ENCODE measurements around the gene VPS13D.

DNA sequence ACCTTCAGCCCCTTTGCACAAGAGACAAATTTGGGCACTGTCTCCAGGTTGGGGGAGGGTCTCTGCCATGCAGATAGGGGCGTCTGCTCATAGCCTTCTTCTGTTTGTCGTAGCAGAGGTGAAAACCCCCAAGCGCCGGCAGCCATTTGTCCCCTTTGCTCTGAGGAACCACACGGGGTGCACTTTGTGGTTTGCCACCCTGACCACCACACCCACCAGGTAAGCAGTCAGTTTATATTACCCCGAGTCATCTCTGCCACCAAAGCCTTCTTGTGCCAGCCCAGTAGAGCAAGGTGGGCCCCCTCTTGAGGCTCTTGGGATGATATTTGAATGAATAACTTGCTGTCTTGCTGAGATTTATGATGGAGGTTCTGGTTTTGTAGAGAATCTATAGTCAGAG lies 111.8 kb downstream of the VPS13D start:
- TF ChIP-seq CTCF (IDR thresholded peaks at IDR 0.05) (no peak), ESRRA (CRISPR knock-in tag; IDR thresholded peaks at IDR 0.05; ENCODE audit: borderline replicate concordance) (no peak), ATF3 (CRISPR knock-in tag; conservative IDR thresholded peaks at IDR 0.05) (no peak), FOXJ3 (CRISPR knock-in tag; IDR thresholded peaks at IDR 0.05; ENCODE audit: borderline replicate concordance) (no peak), FOXP1 (CRISPR knock-in tag; IDR thresholded peaks at IDR 0.05; ENCODE audit: borderline replicate concordance) (no peak), NFYB (CRISPR knock-in tag; conservative IDR thresholded peaks at IDR 0.05; ENCODE audit: low read depth) (no peak)
- TF ChIP-seq, protein P1, sequence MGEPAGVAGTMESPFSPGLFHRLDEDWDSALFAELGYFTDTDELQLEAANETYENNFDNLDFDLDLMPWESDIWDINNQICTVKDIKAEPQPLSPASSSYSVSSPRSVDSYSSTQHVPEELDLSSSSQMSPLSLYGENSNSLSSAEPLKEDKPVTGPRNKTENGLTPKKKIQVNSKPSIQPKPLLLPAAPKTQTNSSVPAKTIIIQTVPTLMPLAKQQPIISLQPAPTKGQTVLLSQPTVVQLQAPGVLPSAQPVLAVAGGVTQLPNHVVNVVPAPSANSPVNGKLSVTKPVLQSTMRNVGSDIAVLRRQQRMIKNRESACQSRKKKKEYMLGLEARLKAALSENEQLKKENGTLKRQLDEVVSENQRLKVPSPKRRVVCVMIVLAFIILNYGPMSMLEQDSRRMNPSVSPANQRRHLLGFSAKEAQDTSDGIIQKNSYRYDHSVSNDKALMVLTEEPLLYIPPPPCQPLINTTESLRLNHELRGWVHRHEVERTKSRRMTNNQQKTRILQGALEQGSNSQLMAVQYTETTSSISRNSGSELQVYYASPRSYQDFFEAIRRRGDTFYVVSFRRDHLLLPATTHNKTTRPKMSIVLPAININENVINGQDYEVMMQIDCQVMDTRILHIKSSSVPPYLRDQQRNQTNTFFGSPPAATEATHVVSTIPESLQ (CRISPR knock-in tag; IDR thresholded peaks at IDR 0.05), result no peak
- TF ChIP-seq, protein P2, sequence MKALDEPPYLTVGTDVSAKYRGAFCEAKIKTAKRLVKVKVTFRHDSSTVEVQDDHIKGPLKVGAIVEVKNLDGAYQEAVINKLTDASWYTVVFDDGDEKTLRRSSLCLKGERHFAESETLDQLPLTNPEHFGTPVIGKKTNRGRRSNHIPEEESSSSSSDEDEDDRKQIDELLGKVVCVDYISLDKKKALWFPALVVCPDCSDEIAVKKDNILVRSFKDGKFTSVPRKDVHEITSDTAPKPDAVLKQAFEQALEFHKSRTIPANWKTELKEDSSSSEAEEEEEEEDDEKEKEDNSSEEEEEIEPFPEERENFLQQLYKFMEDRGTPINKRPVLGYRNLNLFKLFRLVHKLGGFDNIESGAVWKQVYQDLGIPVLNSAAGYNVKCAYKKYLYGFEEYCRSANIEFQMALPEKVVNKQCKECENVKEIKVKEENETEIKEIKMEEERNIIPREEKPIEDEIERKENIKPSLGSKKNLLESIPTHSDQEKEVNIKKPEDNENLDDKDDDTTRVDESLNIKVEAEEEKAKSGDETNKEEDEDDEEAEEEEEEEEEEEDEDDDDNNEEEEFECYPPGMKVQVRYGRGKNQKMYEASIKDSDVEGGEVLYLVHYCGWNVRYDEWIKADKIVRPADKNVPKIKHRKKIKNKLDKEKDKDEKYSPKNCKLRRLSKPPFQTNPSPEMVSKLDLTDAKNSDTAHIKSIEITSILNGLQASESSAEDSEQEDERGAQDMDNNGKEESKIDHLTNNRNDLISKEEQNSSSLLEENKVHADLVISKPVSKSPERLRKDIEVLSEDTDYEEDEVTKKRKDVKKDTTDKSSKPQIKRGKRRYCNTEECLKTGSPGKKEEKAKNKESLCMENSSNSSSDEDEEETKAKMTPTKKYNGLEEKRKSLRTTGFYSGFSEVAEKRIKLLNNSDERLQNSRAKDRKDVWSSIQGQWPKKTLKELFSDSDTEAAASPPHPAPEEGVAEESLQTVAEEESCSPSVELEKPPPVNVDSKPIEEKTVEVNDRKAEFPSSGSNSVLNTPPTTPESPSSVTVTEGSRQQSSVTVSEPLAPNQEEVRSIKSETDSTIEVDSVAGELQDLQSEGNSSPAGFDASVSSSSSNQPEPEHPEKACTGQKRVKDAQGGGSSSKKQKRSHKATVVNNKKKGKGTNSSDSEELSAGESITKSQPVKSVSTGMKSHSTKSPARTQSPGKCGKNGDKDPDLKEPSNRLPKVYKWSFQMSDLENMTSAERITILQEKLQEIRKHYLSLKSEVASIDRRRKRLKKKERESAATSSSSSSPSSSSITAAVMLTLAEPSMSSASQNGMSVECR (CRISPR knock-in tag; IDR thresholded peaks at IDR 0.05; ENCODE audit: borderline replicate concordance), result no peak

Data from WTC11 (cell line).